Measurements from ENCODE around the gene AGAP2.

Gene AGAP2

GRCh38 chr12:57724003-57724935, 14.3 kb downstream of the AGAP2 start:
- H3K27ac ChIP-seq (ENCODE audit: extremely low read depth, low read depth, low read length): no peak overlapping the region
- peaks cover 3 to 26% of the 10 kb centered on the region in 2 experiments; a peak in 2 of 3 replicates for H3K36me3 ChIP-seq (ENCODE audit: control insufficient read depth in 2 of 2, insufficient read depth in 1 of 2, low read length in 2 of 2)
- ChIA-PET CTCF (interaction anchor here (0.7 to 4.6 kb wide), 6 partner anchors 12 to 59 kb away, joined by 3 to 55 read pairs (median 5); partner anchors contain the start of genes OS9 and TSPAN31), POLR2A (interaction anchor here (2.3 kb wide), 1 partner anchor 12 kb away, joined by 6 read pairs; no protein-coding TSS in a partner anchor)
- H3K4me3 ChIP-seq (ENCODE audit: low read depth, low read length): no peak overlapping the region
- TF ChIP-seq SETDB1 (IDR thresholded peaks at IDR 0.05; ENCODE audit: insufficient read length, low read length) (no peak), ZNF280D (tag by site-specific recombination; IDR thresholded peaks at IDR 0.05) (no peak)
- H3K4me1 ChIP-seq (ENCODE audit: control insufficient read depth, insufficient read depth, low read length): no peaks in the 10 kb centered on the region
- no peaks in the 10 kb centered on the region for H3K9me3 ChIP-seq (ENCODE audit: control insufficient read depth, insufficient read depth, low read depth, low read length)

- POLR2A ChIA-PET: interaction anchor here (2.0 to 2.3 kb wide), 2 partner anchors 12 to 21 kb away, joined by 6 to 7 read pairs; partner anchors contain the start of gene TSPAN31
- TF ChIP-seq ZEB2 (tag by site-specific recombination; IDR thresholded peaks at IDR 0.05) (no peak), ZNF324 (tag by site-specific recombination; IDR thresholded peaks at IDR 0.05) (no peak), ZSCAN30 (tag by site-specific recombination; IDR thresholded peaks at IDR 0.05) (no peak), ZNF366 (tag by site-specific recombination; conservative IDR thresholded peaks at IDR 0.05) (no peak), ELK4 (IDR thresholded peaks at IDR 0.05; ENCODE audit: borderline replicate concordance, low read depth, low read length) (no peak), ZNF18 (tag by site-specific recombination; IDR thresholded peaks at IDR 0.05) (no peak), ZNF280C (tag by site-specific recombination; IDR thresholded peaks at IDR 0.05) (no peak), ZNF280D (tag by site-specific recombination; IDR thresholded peaks at IDR 0.05) (no peak)
- CTCF ChIA-PET: interaction anchor here (2.4 to 4.6 kb wide), 2 partner anchors 12 to 30 kb away, joined by 6 to 55 read pairs; partner anchors contain the start of gene OS9
- Histone ChIP-seq H3K27ac (ENCODE audit: extremely low read depth, low read depth, low read length) (no peak overlapping the region), H3K4me3 (ENCODE audit: low read depth, low read length) (no peak overlapping the region), H3K4me1 (ENCODE audit: control insufficient read depth, insufficient read depth, low read length) (no peaks in the 10 kb centered on the region), H3K9me3 (ENCODE audit: control insufficient read depth, insufficient read depth, low read depth, low read length) (no peaks in the 10 kb centered on the region), H3K36me3 (ENCODE audit: control insufficient read depth in 2 of 2, insufficient read depth in 1 of 2, low read length in 2 of 2) (peaks cover 3 to 33% of the 10 kb centered on the region in 2 experiments; a peak in 2 of 3 replicates)
These were observed 14.9 kb downstream of the AGAP2 start for GRCh38 chr12:57723630-57723962.
